ENCODE results near the gene BYSL.

The BYSL gene

DNA sequence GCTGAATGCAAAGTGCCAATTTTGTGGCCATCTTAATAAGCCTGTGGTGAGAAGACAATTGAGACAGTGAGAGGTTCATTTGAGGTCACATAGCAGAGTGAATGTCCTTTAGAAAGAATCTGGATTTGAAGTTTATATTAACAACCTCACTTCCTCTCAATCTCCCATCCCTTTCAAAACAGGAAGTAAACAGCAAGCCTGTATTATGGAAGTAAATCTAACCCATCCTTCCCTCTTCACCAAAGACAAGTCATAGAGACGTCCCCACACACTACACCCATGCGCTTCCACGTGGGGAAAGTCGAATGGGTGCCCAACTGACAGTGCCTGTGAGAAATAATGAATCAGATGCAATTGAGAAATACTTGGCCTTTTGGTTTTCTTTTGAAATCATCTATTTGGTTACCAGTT is 49.1 kb downstream of the BYSL start:
- DNase-seq (ENCODE audit: low spot score) = no peak
- in situ Hi-C loops (cut with MboI; ENCODE audit: low pct_unique_long_range_greater_than_20kb, low sequenced_read_pairs, unreplicated experiment) = no loop called here
- TF ChIP-seq, protein P1, sequence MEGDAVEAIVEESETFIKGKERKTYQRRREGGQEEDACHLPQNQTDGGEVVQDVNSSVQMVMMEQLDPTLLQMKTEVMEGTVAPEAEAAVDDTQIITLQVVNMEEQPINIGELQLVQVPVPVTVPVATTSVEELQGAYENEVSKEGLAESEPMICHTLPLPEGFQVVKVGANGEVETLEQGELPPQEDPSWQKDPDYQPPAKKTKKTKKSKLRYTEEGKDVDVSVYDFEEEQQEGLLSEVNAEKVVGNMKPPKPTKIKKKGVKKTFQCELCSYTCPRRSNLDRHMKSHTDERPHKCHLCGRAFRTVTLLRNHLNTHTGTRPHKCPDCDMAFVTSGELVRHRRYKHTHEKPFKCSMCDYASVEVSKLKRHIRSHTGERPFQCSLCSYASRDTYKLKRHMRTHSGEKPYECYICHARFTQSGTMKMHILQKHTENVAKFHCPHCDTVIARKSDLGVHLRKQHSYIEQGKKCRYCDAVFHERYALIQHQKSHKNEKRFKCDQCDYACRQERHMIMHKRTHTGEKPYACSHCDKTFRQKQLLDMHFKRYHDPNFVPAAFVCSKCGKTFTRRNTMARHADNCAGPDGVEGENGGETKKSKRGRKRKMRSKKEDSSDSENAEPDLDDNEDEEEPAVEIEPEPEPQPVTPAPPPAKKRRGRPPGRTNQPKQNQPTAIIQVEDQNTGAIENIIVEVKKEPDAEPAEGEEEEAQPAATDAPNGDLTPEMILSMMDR (IDR thresholded peaks at IDR 0.05; ENCODE audit: extremely low read depth, insufficient read depth, missing control alignments) = no peak

DNA sequence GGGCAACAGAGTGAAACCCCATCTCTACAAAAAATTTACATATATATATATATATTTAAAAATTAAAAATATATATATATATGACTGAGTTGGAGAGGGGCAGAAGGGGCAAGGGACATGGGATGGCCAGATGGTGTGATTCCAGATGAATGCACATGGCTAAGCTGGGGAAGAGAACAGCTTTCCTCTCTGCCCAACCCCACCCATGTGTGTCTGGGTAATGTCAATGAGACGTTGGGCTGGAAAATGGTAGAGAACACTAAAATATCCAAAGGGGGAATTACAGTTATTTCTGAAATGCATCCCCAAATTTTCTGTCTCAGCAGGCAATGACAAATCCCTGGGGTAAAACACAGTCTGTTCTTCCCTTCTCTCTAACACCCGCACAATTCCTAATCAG is 51.5 kb downstream of the BYSL start:
- in situ Hi-C loops (cut with MboI; ENCODE audit: low pct_unique_long_range_greater_than_20kb, low sequenced_read_pairs, unreplicated experiment) = no loop called here
- TF ChIP-seq, protein P1 (IDR thresholded peaks at IDR 0.05; ENCODE audit: extremely low read depth, insufficient read depth, missing control alignments) = no peak
- DNase-seq (ENCODE audit: low spot score) = no peak

DNA sequence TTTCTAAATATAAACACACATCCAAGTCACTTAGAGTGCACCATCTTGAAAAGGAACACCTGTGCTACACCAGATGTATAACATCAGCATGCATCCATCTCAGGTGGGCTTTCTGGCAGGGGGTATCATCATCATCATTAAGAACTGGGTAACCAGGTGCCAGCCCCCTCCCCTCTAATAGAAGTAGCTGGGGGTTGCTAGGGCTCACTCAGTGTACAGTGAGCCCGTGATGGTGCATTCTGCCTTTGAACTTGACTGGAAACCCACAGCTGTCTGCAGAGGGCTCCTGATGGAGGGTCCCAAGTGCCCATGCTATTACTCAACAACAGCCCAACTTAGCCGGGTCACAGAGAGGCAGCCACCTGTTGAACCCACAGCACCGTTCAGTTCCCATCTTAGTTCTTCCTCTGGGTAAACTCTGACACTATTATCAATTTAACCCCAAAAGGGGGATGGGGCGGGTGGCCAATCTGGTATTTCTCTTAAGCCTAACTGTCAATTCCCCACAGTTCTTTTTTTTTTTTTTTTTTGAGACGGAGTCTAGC is 53.1 kb downstream of the BYSL start:
- TF ChIP-seq, protein P1 (IDR thresholded peaks at IDR 0.05; ENCODE audit: extremely low read depth, insufficient read depth, missing control alignments) = no peak
- DNase-seq (ENCODE audit: low spot score) = no peak
- in situ Hi-C loops (cut with MboI; ENCODE audit: low pct_unique_long_range_greater_than_20kb, low sequenced_read_pairs, unreplicated experiment) = no loop called here

DNA sequence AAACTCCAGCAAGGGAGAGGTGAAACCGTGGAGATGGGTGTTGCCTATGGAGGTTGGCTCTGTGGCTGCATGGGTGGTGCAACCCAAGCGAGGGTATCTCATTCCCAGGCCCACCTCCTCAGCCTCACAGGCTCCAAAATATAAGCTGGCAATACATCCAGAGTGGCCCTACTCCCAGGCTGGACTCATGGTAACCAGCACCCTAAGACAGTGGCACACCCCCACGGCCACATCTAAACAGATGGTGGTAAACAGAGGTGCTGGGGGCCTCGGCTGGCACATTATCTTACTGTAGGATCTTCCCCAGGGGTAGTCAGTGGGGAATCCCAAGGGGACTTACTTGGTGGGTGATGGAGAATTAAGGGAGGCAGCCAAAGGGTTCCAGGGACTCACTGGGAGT is 54.0 kb downstream of the BYSL start:
- in situ Hi-C loops (cut with MboI; ENCODE audit: low pct_unique_long_range_greater_than_20kb, low sequenced_read_pairs, unreplicated experiment) = no loop called here
- DNase-seq (ENCODE audit: low spot score) = no peak
- TF ChIP-seq, protein P1 (IDR thresholded peaks at IDR 0.05; ENCODE audit: extremely low read depth, insufficient read depth, missing control alignments) = no peak

DNA sequence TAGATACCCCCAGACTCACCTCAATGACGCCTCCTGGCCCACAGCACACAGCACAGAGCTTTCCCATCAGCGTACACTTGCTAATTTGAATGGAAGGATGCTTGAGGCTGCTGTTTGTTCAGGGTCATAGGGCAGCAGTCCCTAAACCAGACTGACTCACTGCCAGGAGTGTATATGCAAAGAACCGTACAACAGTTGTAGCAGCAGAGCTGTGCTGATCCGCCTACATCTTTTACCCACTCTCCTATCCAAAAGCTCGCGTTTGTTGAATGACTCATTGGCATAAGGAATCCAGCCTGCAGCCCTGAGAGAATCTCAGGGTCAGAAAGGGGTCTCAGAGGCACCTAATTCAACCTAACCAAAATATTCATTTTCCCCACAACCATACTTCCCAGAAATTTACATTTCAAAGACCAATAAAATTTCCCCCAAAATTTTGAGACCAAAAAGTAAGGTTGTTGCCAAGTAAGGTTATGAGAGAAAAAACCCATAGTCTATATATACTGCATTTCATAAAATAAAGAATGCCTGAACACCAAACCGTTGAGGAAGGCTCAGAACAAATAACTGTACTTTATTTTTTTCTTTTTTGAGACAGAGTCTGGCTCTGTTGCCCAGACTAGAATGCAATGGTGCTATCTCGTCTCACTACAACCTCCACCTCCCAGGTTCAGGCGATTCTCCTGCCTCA is 55.6 kb downstream of the BYSL start:
- in situ Hi-C loops (cut with MboI; ENCODE audit: low pct_unique_long_range_greater_than_20kb, low sequenced_read_pairs, unreplicated experiment) = no loop called here
- TF ChIP-seq, protein P1 (IDR thresholded peaks at IDR 0.05; ENCODE audit: extremely low read depth, insufficient read depth, missing control alignments) = no peak
- DNase-seq (ENCODE audit: low spot score) = peak; percentile 37
